ENCODE data around the gene ACTL6B.

Gene ACTL6B

DNA sequence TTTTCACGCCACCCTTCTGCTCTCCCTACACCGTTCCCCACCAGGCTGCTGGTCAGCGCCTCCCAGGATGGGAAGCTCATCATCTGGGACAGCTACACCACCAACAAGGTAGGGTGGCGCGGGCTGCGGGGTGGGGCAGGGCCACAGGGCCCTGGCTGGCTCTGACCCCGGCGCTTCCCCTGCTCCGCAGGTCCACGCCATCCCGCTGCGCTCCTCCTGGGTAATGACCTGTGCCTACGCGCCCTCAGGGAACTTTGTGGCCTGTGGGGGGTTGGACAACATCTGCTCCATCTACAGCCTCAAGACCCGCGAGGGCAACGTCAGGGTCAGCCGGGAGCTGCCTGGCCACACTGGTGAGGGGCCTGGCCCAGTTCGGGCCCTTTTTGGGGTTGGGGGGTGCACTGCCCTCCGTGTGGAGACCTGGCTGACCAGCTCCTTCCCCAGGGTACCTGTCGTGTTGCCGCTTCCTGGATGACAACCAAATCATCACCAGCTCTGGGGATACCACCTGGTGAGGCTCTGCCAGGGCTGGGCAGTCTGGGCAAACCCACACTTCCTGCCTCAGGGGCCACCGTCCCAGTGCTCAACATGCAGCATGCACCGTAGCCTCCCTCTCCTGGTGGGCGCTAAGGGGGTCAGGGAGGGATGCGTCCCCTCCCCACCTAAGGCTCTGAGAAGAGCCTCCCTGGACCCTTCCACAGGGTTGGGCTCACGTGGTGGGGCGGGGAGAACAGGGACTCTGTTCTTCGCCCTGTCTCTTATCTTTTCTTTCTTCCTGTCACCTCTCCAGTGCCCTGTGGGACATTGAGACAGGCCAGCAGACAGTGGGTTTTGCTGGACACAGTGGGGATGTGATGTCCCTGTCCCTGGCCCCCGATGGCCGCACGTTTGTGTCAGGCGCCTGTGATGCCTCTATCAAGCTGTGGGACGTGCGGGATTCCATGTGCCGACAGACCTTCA is 21.3 kb upstream of the ACTL6B start:
- Histone ChIP-seq H3K4ac (ENCODE audit: low read depth in 1 of 2, low read length in 2 of 2) (no peak overlapping the region), H2BK5ac (ENCODE audit: low read depth, low read length, poor library complexity, severe bottlenecking) (no peak overlapping the region), H3K36me3 (ENCODE audit: control insufficient read depth in 1 of 2, insufficient read depth in 2 of 2, low read depth in 1 of 2, low read length in 2 of 2) (peaks cover 56 to 62% of the 10 kb centered on the region in 2 experiments), H4K91ac (ENCODE audit: low read length) (no peak overlapping the region), H4K8ac (ENCODE audit: low read length) (no peak overlapping the region), H2BK12ac (ENCODE audit: low read length in 2 of 2) (no peak overlapping the region), H2BK15ac (ENCODE audit: low read depth, poor library complexity, severe bottlenecking) (no peak overlapping the region), H3K18ac (ENCODE audit: low read depth in 1 of 2, low read length in 2 of 2) (no peak overlapping the region), H3K14ac (ENCODE audit: low read length in 2 of 2) (no peak overlapping the region), H2BK120ac (ENCODE audit: low read depth, low read length) (no peak overlapping the region), H3K4me3 (ENCODE audit: insufficient read depth in 1 of 2, low read depth in 1 of 2, low read length in 2 of 2) (no peak overlapping the region), H3K27me3 (ENCODE audit: control insufficient read depth in 1 of 2, insufficient read depth in 1 of 2, low read length in 2 of 2) (no peaks in the 10 kb centered on the region), H3K4me1 (ENCODE audit: control insufficient read depth, insufficient read depth, low read depth, low read length) (peaks cover 25% of the 10 kb centered on the region), H3K4me2 (ENCODE audit: low read length, poor library complexity, severe bottlenecking) (no peak overlapping the region), H2AFZ (ENCODE audit: low read depth, low read length) (no peak overlapping the region), H3K9me3 (ENCODE audit: control insufficient read depth, low read length) (no peaks in the 10 kb centered on the region), H3K27ac (ENCODE audit: low read length, poor library complexity, severe bottlenecking) (no peak overlapping the region), H3K23ac (ENCODE audit: low read length in 2 of 2) (peak overlapping the region in 1 of 2 experiments; percentile 46), H3K79me1 (replicated peaks; ENCODE audit: low read length, poor library complexity, severe bottlenecking) (peaks cover 23% of the 10 kb centered on the region), H2AK5ac (ENCODE audit: low read length, severe bottlenecking) (no peak overlapping the region), H3K9ac (ENCODE audit: low read length) (no peak overlapping the region)
- 93% methylated on average over 33 of the region's 36 CpGs for WGBS
- DNase-seq, result no peak

DNA sequence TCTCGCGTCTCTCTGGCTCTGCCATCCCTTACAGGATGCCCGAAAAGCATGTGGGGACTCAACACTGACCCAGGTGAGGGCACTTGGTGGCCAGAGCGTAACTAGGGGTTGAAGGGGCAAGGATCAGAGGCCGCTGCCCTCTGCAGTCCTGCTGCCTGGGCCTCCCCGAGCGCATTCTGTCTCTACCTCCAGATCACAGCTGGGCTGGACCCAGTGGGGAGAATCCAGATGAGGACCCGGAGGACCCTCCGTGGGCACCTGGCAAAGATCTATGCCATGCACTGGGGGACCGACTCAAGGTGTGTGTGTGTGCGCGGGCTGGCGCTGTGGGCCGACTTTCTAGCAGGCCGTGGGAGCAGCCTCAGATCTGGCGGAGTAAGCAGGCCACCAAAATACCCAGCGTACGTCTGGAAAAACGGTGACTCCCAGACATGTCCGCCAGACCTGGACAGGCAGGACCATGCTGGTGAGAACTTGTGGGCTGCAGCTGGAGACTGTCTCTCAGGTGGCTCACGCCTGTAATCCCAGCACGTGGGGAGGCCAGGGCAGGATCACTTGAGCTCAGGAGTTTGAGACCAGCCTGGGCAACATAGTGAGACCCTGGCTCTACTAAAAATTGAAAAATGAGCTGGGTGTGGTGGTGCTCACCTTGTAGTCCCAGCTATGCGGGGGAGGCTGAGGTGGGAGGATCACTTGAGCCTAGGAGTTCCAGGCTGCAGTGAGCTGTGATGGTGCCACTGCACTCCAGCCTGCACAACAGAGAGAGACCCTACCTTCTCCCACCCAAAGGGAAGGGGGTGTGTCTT is 20.5 kb upstream of the ACTL6B start:
- Histone ChIP-seq H3K4me2 (ENCODE audit: low read length, poor library complexity, severe bottlenecking) (peak overlapping the region; percentile 84), H2BK12ac (ENCODE audit: low read length in 2 of 2) (no peak overlapping the region), H3K14ac (ENCODE audit: low read length in 2 of 2) (no peak overlapping the region), H2AFZ (ENCODE audit: low read depth, low read length) (no peak overlapping the region), H2BK5ac (ENCODE audit: low read depth, low read length, poor library complexity, severe bottlenecking) (no peak overlapping the region), H4K8ac (ENCODE audit: low read length) (no peak overlapping the region), H3K4me3 (ENCODE audit: insufficient read depth in 1 of 2, low read depth in 1 of 2, low read length in 2 of 2) (peak overlapping the region in 1 of 2 experiments; percentile 70), H2AK5ac (ENCODE audit: low read length, severe bottlenecking) (no peak overlapping the region), H4K91ac (ENCODE audit: low read length) (no peak overlapping the region), H3K79me1 (replicated peaks; ENCODE audit: low read length, poor library complexity, severe bottlenecking) (peaks cover 23% of the 10 kb centered on the region), H3K27me3 (ENCODE audit: control insufficient read depth in 1 of 2, insufficient read depth in 1 of 2, low read length in 2 of 2) (no peaks in the 10 kb centered on the region), H2BK15ac (ENCODE audit: low read depth, poor library complexity, severe bottlenecking) (no peak overlapping the region), H3K9ac (ENCODE audit: low read length) (peak overlapping the region; percentile 63), H3K4me1 (ENCODE audit: control insufficient read depth, insufficient read depth, low read depth, low read length) (peaks cover 16% of the 10 kb centered on the region), H3K18ac (ENCODE audit: low read depth in 1 of 2, low read length in 2 of 2) (no peak overlapping the region), H3K27ac (ENCODE audit: low read length, poor library complexity, severe bottlenecking) (no peak overlapping the region), H2BK120ac (ENCODE audit: low read depth, low read length) (no peak overlapping the region), H3K4ac (ENCODE audit: low read depth in 1 of 2, low read length in 2 of 2) (no peak overlapping the region), H3K36me3 (ENCODE audit: control insufficient read depth in 1 of 2, insufficient read depth in 2 of 2, low read depth in 1 of 2, low read length in 2 of 2) (peaks cover 47 to 53% of the 10 kb centered on the region in 2 experiments), H3K23ac (ENCODE audit: low read length in 2 of 2) (peak overlapping the region in 1 of 2 experiments; percentile 5), H3K9me3 (ENCODE audit: control insufficient read depth, low read length) (no peaks in the 10 kb centered on the region)
- no peak for DNase-seq
- WGBS, result 94% methylated on average over 23 of the region's 23 CpGs

GRCh38 chr7:100675581-100676350 is 19.5 kb upstream of the ACTL6B start:
- H2BK12ac ChIP-seq (ENCODE audit: low read length in 2 of 2), result peak overlapping the region in 1 of 2 experiments; percentile 35
- H3K9me3 ChIP-seq (ENCODE audit: control insufficient read depth, low read length), result no peaks in the 10 kb centered on the region
- H4K8ac ChIP-seq (ENCODE audit: low read length), result no peak overlapping the region
- no peak overlapping the region for H2BK15ac ChIP-seq (ENCODE audit: low read depth, poor library complexity, severe bottlenecking)
- H3K4me3 ChIP-seq (ENCODE audit: insufficient read depth in 1 of 2, low read depth in 1 of 2, low read length in 2 of 2), result peak overlapping the region; percentile 82 to 89
- H3K4ac ChIP-seq (ENCODE audit: low read depth in 1 of 2, low read length in 2 of 2), result peak overlapping the region; percentile 32 to 41
- no peak overlapping the region for H2BK120ac ChIP-seq (ENCODE audit: low read depth, low read length)
- peak overlapping the region; percentile 36 for H4K91ac ChIP-seq (ENCODE audit: low read length)
- peak overlapping the region in 1 of 2 experiments; percentile 68 for H3K18ac ChIP-seq (ENCODE audit: low read depth in 1 of 2, low read length in 2 of 2)
- no peak overlapping the region for H2AFZ ChIP-seq (ENCODE audit: low read depth, low read length)
- 14% methylated on average over 24 of the region's 59 CpGs for WGBS
- peak overlapping the region; percentile 96 for H3K9ac ChIP-seq (ENCODE audit: low read length)
- peak overlapping the region; percentile 84 for H3K4me2 ChIP-seq (ENCODE audit: low read length, poor library complexity, severe bottlenecking)
- H3K27me3 ChIP-seq (ENCODE audit: control insufficient read depth in 1 of 2, insufficient read depth in 1 of 2, low read length in 2 of 2), result no peaks in the 10 kb centered on the region
- H3K79me1 ChIP-seq (replicated peaks; ENCODE audit: low read length, poor library complexity, severe bottlenecking), result peaks cover 20% of the 10 kb centered on the region
- peaks cover 11% of the 10 kb centered on the region for H3K4me1 ChIP-seq (ENCODE audit: control insufficient read depth, insufficient read depth, low read depth, low read length)
- no peak overlapping the region for H3K23ac ChIP-seq (ENCODE audit: low read length in 2 of 2)
- H2BK5ac ChIP-seq (ENCODE audit: low read depth, low read length, poor library complexity, severe bottlenecking), result no peak overlapping the region
- H3K14ac ChIP-seq (ENCODE audit: low read length in 2 of 2), result no peak overlapping the region
- no peak overlapping the region for H2AK5ac ChIP-seq (ENCODE audit: low read length, severe bottlenecking)
- H3K36me3 ChIP-seq (ENCODE audit: control insufficient read depth in 1 of 2, insufficient read depth in 2 of 2, low read depth in 1 of 2, low read length in 2 of 2), result peaks cover 38 to 46% of the 10 kb centered on the region in 2 experiments
- H3K27ac ChIP-seq (ENCODE audit: low read length, poor library complexity, severe bottlenecking), result peak overlapping the region; percentile 6
- peak; percentile 79 for DNase-seq
